ENCODE data around the gene PYROXD2.

PYROXD2 gene

GRCh38 chr10:98433881-98434732, 19.1 kb upstream of the PYROXD2 start:
- DNase-seq, result no peak

GRCh38 chr10:98433371-98433770, 18.4 kb upstream of the PYROXD2 start:
- no peak for DNase-seq

- DNase-seq, result no peak
These were observed 17.3 kb upstream of the PYROXD2 start for GRCh38 chr10:98432330-98432729.

- no peak for DNase-seq
These were observed 16.0 kb upstream of the PYROXD2 start for GRCh38 chr10:98431016-98431415.

- DNase-seq, result no peak
These were observed 15.4 kb upstream of the PYROXD2 start for GRCh38 chr10:98430427-98430826.

- no peak for DNase-seq
These were observed 14.5 kb upstream of the PYROXD2 start for GRCh38 chr10:98429320-98430072.

- no peak for DNase-seq
These were observed 12.1 kb upstream of the PYROXD2 start for GRCh38 chr10:98427011-98427515.

- no peak for DNase-seq
These were observed 10.8 kb upstream of the PYROXD2 start for GRCh38 chr10:98425511-98426352.

GRCh38 chr10:98424295-98425254, 9.6 kb upstream of the PYROXD2 start:
- no peak for DNase-seq

GRCh38 chr10:98423691-98424120, 8.7 kb upstream of the PYROXD2 start:
- no peak for DNase-seq

GRCh38 chr10:98422182-98422581, 7.2 kb upstream of the PYROXD2 start:
- no peak for DNase-seq

- DNase-seq, result no peak
These were observed 5.8 kb upstream of the PYROXD2 start for GRCh38 chr10:98420786-98421185.

GRCh38 chr10:98419469-98420261, 4.7 kb upstream of the PYROXD2 start:
- DNase-seq, result no peak

- DNase-seq, result no peak
These were observed 3.9 kb upstream of the PYROXD2 start for GRCh38 chr10:98418665-98419468.

GRCh38 chr10:98417973-98418664, 3.1 kb upstream of the PYROXD2 start:
- DNase-seq, result no peak

- no peak for DNase-seq
These were observed 2.5 kb upstream of the PYROXD2 start for GRCh38 chr10:98417481-98417959.

GRCh38 chr10:98416606-98417388, 1.8 kb upstream of the PYROXD2 start:
- DNase-seq, result no peak

- no peak for DNase-seq
These were observed 743 bp upstream of the PYROXD2 start for GRCh38 chr10:98415731-98416119.

Measured in NCI-H1092 (cell line).